HG02973 (cell line): ENCODE measurements around the gene PARP3.
"Not testable (repeated sequence)": the region's sequence is repeated elsewhere in the genome, so short reads cannot be mapped to it uniquely, and the experiment has no call there.

Source experiments
- ATAC-seq: cut with Tn5 transposase; IDR thresholded peaks from one replicate; pipeline ENCODE4 v1.9.1; 2021; ENCODE audit warnings: moderate library complexity; ENCODE audit not compliant: unreplicated experiment

Gene PARP3

GRCh38 chr3:51983578-51984268 is 41.6 kb downstream of the PARP3 start:
- ATAC-seq, result no peak

DNA sequence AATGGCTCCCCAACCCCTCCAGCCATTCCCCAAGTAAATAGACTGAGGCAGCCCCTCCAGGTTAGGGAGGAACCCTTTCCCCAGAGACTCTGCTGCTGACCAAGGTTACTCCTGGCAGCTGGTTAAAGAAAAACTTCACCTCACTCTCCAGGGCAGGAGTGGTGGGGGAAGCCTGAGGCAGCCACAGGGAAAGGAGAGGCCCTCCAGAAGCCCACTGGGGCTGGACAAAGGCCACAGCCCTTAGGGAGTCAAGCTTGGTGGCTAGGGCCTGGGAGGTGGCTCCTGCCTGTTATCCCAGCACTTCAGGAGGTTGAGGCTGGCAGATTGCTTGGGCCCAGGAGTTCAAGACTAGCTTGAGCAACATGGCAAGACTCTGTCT is 42.1 kb downstream of the PARP3 start:
- no peak for ATAC-seq

DNA sequence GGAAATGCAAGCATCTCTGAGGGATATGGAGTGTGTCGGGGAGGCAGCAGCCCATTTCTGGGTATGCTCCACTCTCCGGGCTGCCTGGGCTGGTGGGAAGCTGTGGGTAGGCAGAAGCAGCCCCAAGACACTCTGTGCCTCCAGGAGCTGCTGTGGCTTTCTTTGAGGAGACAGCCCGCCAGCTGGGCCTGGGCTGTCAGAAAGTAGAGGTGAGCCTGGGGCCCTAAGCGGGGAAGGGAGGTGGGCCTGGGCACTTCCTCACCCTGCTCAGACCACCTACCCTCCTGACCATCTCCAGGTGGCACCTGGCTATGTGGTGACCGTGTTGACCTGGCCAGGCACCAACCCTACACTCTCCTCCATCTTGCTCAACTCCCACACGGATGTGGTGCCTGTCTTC is 42.9 kb downstream of the PARP3 start:
- no peak for ATAC-seq

- no peak for ATAC-seq
Observed at GRCh38 chr3:51986010-51986947, 44.1 kb downstream of the PARP3 start.

GRCh38 chr3:51987568-51987967 is 45.4 kb downstream of the PARP3 start:
- no peak for ATAC-seq

DNA sequence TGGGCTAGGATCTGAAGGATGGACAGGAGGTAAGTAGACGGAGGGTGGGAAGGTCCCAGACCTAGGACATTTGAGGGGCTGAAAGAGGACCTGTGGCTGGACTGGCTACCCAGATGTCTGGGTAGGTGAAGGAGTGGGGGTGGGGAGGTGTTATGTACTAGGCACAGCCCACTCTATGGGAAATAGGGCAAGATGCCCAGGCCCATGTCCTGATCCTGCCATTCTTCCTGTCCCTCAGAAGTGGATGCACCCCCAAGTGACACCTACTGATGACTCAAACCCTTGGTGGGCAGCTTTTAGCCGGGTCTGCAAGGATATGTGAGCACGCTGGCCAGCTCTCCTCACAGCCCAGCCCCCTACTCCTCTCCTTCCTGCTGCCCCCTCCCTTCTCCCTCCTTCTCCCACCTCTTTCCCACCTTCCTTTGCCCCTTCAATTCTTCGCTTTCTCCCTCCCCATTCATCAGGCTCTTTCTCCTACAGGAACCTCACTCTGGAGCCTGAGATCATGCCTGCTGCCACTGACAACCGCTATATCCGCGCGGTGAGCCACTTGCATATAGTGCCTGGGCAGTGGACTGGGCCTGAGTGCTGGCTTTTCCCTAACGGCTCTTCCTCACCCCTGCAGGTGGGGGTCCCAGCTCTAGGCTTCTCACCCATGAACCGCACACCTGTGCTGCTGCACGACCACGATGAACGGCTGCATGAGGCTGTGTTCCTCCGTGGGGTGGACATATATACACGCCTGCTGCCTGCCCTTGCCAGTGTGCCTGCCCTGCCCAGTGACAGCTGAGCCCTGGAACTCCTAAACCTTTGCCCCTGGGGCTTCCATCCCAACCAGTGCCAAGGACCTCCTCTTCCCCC is 46.4 kb downstream of the PARP3 start:
- ATAC-seq, result no peak

DNA sequence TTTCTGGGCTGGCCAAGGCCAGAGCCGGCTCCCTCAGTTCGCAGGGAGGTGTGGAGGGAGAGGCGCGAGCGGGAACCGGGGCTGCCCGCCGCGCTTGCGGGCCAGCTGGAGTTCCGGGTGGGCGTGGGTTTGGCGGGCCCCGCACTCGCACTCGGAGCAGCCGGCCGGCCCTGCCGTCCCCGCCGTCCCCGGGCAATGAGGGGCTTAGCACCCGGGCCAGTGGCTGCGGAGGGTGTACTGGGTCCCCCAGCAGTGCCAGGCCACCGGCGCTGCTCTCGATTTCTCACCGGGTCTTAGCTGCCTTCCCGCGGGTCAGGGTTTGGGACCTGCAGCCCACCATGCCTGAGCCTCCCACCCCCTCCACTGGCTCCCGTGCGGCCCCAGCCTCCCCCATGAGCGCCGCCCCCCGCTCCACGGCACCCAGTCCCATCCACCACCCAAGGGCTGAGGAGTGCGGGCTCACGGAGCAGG is 48.4 kb downstream of the PARP3 start:
- ATAC-seq, result not testable (repeated sequence)

DNA sequence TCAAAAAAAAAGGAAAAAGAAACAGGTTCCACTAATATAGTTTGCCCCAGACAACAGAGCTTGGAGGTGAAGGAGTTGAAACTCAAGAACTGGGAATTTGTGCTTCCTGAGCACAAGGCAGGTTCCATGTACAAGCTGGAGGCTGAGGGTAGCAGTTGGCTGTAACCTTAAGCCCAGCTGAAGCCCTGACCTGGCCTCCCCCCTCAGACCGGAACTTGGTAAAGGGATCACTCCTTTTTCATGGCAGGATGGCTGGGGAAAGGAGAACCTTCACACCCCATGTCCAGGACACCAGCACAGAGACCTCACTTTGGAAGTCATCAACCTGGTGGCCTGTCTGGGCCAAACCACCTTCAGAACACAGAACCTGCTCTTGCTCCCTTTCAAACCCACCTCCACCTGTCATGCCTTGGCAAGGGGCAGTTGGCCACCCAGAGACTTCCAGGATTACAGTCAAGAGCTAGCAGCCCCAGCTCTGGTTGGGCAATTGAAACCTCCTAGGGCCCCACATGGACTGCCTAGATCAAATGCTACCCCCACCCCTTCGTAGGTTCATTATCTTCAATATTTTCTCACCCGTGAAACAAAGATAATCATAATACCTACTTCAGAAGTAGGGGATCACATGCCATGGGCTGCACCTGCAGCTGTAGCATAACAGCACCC is 50.0 kb downstream of the PARP3 start:
- ATAC-seq, result no peak

- not testable (repeated sequence) for ATAC-seq
Observed at GRCh38 chr3:51993657-51994056, 51.5 kb downstream of the PARP3 start.

DNA sequence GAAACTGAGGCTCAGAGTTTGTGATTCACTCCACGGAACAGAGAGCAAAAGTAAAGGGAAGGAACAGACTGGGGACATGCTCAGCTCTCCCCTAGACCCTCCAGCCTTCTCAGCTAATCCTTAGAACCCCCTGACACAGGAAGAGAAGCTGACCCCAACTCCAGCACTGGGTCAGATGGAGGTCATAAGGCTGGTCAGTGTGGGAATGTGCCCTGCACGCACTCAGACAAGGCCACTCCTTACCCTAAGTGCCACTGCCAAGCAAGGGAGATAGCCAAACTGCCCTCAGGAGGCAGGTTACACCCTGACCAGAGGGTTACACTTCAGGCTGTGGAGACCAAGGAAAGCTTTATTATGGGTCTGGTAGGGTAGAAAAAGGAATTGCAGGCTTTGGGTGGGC is 52.4 kb downstream of the PARP3 start:
- ATAC-seq, result no peak

DNA sequence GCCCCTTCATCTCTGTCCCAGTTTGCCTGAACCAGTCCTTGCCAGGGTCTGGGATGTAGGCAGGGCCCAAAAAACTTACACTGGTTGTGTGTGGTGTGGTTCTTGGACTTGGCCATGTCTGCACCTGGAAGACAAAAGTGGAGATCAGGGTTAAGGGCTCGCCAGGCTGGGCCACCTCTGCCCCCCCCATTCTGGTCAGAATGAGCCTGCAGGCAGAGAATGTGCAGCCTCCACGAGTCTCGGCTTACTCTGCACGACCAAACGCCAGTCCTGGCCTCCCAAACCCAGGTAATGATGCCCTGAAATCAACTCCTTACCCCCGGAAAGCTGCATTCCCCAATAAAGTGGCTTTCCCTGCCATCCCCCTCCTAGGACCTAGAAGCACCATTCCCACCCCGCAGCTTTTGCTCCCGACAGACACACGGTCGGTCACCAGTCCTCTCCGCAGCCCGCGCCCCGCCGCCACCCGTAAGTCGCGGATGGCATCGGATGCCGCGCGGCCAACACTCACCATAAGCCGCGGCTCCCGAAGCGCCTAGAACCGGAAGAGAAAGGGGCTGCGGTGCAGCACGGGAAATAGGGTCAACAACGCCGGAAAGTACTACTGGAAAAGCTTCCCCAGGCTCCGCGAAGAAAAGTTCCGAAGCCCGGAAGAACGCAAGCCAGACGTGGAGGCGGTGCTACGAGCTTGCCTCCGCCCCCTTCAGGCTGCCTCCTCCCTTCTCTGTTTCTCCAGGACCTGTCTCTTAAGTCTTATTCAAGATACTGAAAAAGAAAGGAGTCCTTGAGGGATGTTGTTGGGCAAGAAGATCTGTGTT is 53.4 kb downstream of the PARP3 start, which contains the start of gene RPL29:
TSS of gene RPL29 (minus strand) at position 550 of the 818 bp plus-strand sequence. CDS start at position 116, 434 bp downstream.
- peak; percentile 72 for ATAC-seq

DNA sequence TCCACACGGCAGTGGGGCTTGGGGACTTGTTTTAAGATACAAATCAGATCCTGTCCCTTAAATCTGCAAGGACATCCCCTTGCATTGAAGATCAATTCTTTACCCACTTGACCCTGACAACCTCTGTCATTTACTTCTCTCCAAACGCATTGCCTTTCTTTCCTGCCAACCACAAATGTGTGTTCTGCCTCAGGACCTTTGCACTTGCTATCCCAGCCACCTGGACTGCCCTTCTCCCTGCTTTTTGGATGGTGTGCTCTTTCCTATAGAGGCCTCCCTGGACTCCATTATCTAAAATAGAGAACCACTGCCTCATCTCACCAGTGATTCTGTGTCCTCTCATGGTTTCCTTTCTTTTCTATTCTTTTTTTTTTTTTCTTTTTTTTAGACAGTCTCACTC is 55.0 kb downstream of the PARP3 start:
- ATAC-seq, result no peak

DNA sequence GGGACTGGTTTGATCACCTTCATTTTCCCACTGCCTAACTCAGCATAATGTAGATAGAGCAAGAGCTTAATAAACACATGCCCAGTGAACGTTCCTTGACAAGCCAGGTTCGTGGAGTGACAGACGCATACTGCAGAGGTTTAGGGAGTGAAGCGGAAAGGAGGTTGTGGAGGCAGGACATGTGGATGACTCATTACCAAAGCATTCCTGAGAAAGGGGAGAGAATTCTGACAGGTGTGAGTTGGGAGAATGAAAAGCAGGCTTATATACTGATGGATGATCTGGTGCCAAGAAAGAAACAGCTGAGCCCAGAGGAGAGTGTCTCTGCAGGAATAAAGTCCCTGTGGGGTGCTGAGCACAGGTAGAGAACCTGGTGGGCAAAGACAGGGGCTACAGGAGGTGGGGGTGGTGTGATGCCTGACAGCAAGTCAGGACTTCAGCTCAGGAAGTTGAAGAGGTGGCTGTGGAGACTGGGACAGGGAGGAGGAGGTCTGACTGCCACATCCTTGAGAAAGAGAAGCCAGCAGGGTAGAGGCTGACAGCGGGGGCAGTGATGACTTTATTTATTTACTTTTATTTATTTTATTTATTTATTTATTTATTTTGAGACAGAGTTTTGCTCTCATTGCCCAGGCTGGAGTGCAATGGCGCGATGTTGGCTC is 55.9 kb downstream of the PARP3 start:
- no peak for ATAC-seq
